ENCODE data around the gene RPS21.

Gene RPS21

DNA sequence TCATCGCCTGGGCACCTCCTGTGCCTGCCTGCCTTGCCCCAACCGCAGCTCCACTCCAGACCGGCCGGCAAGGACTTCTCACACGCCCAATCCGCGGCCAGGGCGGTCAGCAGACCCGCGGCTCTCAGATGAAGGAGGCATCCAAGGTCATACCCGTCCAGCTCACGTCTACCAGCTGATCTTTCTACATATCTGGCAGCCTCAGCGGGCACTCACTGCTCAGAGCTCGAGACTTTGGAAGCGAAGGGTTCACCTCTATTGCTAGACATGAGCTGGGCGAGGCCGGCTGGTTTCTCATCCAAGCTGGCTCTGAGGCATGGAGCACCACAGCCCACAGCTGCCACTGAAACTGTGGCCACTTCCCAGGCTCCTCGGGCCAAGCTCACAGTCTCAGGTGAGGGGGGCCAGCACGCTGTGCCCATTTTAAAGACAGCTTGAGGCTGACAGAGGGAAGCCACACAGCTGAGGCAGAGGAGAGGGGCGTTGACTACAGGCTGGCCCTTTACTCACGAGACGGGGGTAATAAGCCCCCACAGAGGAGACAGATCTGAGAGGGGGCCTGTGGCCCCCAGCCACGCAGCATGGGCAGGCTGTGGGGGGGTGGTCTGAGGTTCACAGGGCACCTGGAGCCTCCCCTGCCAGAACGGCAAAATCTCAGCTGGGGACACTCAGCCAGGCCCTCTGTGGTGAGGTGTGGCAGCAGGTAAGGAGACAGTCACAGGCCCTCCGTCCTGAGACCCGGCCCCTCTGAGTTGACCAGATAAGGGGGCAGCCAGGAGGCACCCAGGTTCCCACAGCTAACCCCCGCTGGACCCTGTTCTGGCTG is 21.8 kb upstream of the RPS21 start:
- no peak for DNase-seq (ENCODE audit: low spot score)
- TF ChIP-seq, protein P1, sequence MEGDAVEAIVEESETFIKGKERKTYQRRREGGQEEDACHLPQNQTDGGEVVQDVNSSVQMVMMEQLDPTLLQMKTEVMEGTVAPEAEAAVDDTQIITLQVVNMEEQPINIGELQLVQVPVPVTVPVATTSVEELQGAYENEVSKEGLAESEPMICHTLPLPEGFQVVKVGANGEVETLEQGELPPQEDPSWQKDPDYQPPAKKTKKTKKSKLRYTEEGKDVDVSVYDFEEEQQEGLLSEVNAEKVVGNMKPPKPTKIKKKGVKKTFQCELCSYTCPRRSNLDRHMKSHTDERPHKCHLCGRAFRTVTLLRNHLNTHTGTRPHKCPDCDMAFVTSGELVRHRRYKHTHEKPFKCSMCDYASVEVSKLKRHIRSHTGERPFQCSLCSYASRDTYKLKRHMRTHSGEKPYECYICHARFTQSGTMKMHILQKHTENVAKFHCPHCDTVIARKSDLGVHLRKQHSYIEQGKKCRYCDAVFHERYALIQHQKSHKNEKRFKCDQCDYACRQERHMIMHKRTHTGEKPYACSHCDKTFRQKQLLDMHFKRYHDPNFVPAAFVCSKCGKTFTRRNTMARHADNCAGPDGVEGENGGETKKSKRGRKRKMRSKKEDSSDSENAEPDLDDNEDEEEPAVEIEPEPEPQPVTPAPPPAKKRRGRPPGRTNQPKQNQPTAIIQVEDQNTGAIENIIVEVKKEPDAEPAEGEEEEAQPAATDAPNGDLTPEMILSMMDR (IDR thresholded peaks at IDR 0.05; ENCODE audit: extremely low read depth, missing control alignments), result no peak

DNA sequence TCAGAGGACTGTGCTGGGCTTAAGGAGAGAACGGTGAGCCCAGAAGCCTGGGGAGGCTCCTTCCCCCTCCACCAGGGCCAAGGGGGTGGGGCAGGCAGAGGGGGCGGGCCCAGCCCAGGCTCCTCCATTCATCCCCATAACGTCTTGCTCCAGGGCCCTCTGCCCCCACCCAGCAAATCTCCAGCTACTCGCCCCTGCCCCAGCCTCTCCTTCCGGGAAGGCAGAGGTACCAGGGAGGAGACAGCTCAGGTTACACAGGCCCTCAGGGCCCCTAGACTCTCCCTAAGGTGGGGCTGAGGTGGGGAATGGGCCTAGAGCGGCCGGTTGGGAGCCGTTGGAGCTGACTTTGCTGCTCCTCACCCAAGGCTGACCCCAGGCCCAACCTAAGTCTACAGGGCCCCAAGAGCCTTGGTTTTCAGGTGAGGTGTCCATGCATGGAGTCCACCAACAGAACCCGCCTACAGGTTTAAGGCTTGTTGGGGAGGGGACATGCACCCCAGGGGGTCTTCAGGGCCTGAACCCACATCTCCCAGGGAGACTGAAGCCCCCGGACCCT is 21.0 kb upstream of the RPS21 start:
- TF ChIP-seq, protein P1 (IDR thresholded peaks at IDR 0.05; ENCODE audit: extremely low read depth, missing control alignments), result no peak
- DNase-seq (ENCODE audit: low spot score), result no peak

DNA sequence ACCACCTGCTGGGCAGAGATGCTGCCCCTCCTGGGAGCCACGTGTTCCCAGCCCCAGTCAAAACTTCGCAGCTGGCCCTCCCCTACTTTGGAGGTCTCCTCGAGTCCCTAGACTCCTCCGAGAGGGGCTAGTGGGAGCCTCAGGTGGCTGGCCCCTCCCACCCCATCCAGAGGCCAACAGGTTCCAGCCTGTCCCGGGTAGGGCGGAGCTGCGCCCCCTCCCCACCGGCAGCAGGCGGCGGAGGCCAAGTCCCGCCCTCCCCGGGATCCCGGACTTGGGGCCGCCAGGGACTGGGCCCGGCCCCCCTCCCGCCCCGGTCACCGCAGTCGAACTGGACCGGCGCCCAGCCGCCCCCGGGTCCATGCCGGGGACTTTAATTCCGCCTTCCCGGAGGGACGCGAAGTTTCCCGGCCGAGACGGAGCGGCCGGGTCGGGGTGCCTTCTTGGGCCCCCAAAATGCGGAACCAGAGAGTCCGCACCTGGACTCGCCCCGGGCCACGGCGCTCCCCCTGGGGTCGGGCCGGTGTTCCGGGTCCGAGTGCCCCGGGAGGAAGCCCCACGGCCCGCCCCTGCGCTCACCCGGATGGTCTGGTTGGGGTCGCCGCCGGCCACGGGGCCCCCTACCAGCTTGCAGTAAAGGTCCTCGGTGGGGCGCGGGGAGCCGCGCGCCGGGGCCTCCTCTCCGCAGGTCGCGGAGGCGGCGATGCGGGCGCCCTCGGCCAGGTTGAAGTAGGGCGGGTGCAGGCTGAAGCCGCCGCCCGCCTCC is 20.4 kb upstream of the RPS21 start:
- TF ChIP-seq, protein P1 (IDR thresholded peaks at IDR 0.05; ENCODE audit: extremely low read depth, missing control alignments), result no peak
- no peak for DNase-seq (ENCODE audit: low spot score)

DNA sequence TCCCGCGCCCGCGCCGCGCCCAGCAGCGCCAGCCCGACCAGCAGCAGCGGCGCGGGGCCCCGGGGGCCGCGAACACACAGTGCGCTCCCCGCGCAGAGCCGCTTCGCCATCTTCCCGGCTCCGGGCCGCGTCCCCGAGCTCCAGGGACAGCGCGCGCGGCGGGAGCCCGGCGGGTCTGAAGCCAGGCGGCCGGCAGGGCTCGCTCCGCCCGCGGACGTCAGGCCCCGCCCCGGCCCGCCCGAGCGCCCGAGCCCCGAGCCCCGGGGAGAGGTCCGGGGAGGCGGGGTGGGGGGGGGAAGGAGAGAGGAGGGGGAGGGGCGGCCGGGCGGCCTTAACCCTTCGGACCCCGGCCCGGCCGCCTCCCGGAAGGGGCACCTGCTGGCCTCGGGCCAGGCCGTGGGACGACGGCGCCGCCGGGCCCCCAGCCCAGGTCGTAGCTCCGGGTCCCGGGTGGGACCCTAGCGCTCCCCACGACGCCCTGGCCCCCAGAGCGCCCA is 19.7 kb upstream of the RPS21 start, which contains the start of gene LAMA5:
TSS of gene LAMA5 (minus strand) at position 177 of the 497 bp plus-strand sequence. CDS start at position 110, 67 bp downstream.
- peak; percentile 89 for DNase-seq (ENCODE audit: low spot score)
- TF ChIP-seq, protein P1 (IDR thresholded peaks at IDR 0.05; ENCODE audit: extremely low read depth, missing control alignments), result no peak

DNA sequence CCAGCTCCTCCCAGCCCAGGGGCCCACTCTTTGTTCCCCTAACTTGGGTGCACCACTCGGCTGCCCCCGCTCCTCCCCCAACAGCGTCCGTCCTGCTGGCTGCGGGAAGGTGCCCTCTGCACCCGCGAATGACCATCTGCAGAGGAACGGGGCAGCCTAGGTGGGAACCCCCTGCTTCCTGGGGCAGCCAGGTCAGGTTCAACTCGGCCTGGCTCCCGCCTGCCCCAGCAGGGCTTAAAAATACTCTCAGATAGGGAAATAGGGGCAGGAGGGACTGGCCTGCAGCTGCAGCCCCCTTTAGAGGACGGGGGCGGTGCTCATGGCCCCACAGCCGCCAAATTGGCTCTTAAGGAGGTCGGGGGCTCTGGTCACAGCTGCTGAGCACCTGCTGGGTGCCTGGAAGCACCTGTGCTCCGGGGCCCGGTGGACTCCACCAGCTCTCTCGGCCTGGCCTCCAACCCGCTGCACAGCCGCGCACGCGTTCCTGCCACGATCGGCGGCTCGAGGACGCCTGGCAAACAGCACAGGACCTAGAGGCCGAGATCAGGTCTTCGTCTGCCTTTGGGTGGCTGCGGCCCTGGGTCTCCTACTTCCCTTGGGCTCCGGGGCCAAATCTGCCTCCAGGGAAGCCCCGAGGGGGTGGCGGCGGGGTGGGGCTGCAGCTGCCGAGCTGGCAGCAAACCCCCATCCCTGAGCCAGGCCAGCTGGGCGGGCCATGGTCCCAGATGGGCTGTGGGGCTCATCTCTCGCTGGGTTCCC is 19.1 kb upstream of the RPS21 start:
- DNase-seq (ENCODE audit: low spot score), result peak; percentile 64

DNA sequence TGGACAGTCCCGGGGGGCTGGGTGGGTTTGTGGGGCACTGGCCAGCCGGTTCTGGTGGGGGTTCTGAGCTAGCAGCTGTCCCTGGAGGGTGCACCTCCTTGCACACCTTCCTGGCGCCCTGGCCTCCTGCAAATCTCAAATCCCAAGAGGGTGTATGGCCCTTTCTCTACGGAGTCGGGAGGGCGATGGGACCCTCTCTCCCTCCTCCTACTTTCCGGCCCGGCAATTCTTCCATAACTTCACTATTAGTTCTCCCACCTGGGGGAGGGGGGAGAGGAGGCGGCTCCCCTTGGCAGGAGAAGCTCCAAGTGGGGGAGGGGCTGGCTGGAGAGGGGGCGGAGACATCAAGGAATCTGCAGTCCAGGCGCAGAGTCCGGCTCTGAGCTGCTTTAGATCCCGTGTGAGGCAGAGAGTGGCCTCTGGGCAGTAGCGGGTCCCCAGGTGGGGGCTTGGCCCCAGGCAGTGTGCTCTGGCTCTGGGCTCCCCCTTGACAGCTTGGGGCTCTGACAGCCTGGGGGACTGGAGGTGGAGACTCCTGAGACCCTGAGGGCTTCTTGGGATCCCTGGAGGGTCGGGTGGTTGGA is 18.4 kb upstream of the RPS21 start:
- no peak for DNase-seq (ENCODE audit: low spot score)
- TF ChIP-seq, protein P1 (IDR thresholded peaks at IDR 0.05; ENCODE audit: extremely low read depth, missing control alignments), result no peak

More for the DNA sequence above, 19.1 kb upstream of the RPS21 start:
- TF ChIP-seq, protein P1 (IDR thresholded peaks at IDR 0.05; ENCODE audit: extremely low read depth, missing control alignments), result no peak

Data from GM20000 (cell line).